Endometrium (tissue), 2 donors: ENCODE results near the gene CYP4B1.

ENCODE experiments used
- FAIRE-seq: peaks from 2 replicates; lab custom pipeline; 2012; peaks lifted over from hg19 to GRCh38; lab: Jason Lieb, UNC
- donor health status: control.
- donor health status: control.

CYP4B1 gene

GRCh38 chr1:46797696-46798470 lies 963 bp upstream of the CYP4B1 start:
- no peak for FAIRE-seq

GRCh38 chr1:46800742-46801141 lies 1.9 kb downstream of the CYP4B1 start:
- no peak for FAIRE-seq

DNA sequence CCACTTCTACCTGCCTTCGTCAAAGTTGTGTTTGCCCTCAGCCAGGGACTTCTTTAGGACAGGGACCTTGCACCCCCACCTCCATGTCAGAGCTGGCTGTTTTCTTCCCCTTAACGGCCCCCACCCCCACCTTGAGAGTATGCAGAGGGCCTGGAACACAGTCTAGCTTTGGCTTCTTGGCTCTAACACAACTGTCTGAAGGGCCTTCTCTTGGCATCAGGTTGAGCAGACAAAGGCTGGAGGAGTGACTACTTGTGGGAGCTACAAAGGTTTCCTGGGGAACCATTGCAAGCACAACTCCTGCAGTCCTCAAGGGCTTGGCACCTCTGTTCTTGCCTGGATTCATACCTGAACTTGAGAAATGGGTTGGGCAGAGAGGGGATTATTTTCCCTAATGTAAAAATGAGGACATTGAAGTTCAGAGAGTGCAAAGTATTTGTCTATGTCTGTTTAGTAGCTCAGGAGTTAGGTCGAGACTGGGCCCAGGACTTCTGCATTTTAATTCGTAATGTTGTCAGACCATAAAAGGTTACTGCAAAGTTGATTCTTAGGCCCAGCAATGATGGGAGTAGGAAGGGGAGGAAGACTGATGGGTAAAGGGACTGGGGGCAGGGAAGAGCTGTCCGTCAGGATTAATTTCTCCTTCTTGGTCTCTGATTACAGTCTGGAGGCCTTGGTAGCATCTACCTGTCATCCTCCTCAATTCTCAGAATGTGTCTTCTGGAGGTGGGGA lies 2.6 kb downstream of the CYP4B1 start:
- no peak for FAIRE-seq

DNA sequence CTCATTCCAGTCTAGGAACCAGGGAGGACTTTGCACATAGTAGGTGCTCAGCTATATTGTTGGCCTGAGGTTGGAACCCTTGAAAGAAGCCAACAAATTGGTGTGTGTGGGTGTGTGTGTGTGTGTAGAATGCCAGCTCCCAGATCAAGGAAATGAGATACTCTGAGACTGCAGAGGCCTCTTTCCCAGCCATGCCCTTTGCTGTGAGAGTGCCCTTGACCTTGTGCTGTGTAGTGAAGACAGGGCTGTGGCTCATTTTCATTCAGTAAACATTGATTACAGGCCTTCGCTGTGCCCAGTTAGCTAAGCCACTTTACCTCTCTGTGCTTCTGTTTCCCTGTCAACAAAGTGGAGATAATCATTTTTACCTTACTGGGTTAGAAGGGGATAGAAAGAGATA lies 3.2 kb downstream of the CYP4B1 start:
- FAIRE-seq, result no peak

GRCh38 chr1:46802901-46803574 lies 4.2 kb downstream of the CYP4B1 start:
- FAIRE-seq, result no peak

- no peak for FAIRE-seq
These were observed 5.4 kb downstream of the CYP4B1 start for GRCh38 chr1:46804027-46804889.

GRCh38 chr1:46804926-46805325 lies 6.1 kb downstream of the CYP4B1 start:
- no peak for FAIRE-seq

GRCh38 chr1:46805755-46806154 lies 6.9 kb downstream of the CYP4B1 start:
- FAIRE-seq, result no peak

GRCh38 chr1:46806196-46807020 lies 7.6 kb downstream of the CYP4B1 start:
- FAIRE-seq, result no peak

- FAIRE-seq, result no peak
These were observed 8.5 kb downstream of the CYP4B1 start for GRCh38 chr1:46807046-46807972.

- no peak for FAIRE-seq
These were observed 10.2 kb downstream of the CYP4B1 start for GRCh38 chr1:46809071-46809470.

- no peak for FAIRE-seq
These were observed 11.1 kb downstream of the CYP4B1 start for GRCh38 chr1:46809904-46810303.

- no peak for FAIRE-seq
These were observed 11.8 kb downstream of the CYP4B1 start for GRCh38 chr1:46810596-46810995.

GRCh38 chr1:46811053-46811452 lies 12.2 kb downstream of the CYP4B1 start:
- no peak for FAIRE-seq

DNA sequence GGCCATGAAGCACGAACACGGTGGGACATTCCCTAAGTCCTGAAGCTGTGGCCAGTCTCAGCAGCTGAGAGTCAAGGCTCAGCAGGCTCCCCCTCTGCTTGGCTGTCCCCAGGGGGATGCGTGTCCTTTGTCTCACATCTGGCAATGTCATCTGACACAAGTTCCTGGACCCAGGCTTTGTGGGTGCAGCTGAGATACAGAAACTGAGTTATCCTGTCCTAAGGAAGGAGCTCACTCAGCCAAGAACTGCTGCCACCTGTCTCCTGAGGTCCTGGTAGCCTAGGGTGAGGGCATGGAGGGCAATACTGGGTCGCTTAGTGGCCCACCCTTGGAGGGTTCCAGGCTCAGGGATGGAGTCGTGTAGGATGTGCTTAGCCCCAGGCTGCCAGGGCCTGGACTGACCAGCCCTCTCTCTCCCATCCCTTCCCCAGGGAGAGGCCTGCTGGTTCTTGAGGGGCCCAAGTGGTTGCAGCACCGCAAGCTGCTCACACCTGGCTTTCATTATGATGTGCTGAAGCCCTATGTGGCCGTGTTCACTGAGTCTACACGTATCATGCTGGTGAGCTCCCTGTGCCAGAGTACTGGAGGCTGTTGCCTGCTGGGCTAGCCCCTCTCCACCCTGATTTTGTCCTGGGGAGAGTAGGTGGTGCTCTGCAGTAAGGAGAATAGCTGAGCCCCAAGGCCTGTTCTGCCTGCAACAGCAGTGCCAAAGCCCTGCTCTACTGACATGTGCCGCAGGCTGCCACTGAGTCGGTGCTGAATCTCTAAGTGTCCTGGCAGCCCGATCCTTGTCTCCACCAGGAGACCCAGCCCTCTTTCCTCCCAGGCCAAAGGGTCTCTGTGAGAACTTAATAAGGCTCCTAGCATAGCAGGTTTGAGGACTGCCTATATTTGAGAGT lies 13.5 kb downstream of the CYP4B1 start:
- FAIRE-seq, result no peak

- FAIRE-seq, result no peak
These were observed 14.4 kb downstream of the CYP4B1 start for GRCh38 chr1:46812996-46813857.

GRCh38 chr1:46813858-46814396 lies 15.1 kb downstream of the CYP4B1 start:
- no peak for FAIRE-seq

DNA sequence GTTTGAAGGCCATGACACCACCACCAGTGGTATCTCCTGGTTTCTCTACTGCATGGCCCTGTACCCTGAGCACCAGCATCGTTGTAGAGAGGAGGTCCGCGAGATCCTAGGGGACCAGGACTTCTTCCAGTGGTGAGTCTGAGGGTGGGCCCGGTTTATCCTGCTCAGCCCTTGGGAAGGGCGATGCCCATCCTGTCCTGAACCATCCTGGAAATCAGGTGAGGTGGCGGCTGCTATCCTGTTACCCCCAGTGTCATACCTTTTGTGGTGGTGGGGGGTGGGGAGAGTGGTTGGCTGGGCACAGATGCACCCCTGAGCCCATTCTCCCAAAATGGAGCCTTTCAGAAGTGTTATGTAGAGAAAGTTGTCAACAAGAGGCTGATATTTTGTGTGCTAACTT lies 16.3 kb downstream of the CYP4B1 start:
- no peak for FAIRE-seq
